NCI-H128 (cell line): ENCODE data around the gene SPCS1.

Experiments
- DNase-seq: peaks from one replicate; lab custom pipeline; 2025; ENCODE audit not compliant: unreplicated experiment; lab: John Stamatoyannopoulos, UW

SPCS1 gene

GRCh38 chr3:52694528-52695189 lies 11.2 kb upstream of the SPCS1 start:
- DNase-seq, result no peak

- no peak for DNase-seq
Measured at GRCh38 chr3:52695798-52696671, 9.9 kb upstream of the SPCS1 start.

- no peak for DNase-seq
Measured at GRCh38 chr3:52696830-52697631, 8.9 kb upstream of the SPCS1 start.

GRCh38 chr3:52697632-52697965 lies 8.3 kb upstream of the SPCS1 start:
- no peak for DNase-seq

- no peak for DNase-seq
Measured at GRCh38 chr3:52703341-52703740, 2.6 kb upstream of the SPCS1 start.

GRCh38 chr3:52704611-52705437 lies 1.1 kb upstream of the SPCS1 start:
- DNase-seq, result no peak

- DNase-seq, result no peak
Measured at GRCh38 chr3:52705438-52705687, 543 bp upstream of the SPCS1 start.

- DNase-seq, result no peak
Measured at GRCh38 chr3:52707585-52707984, 1.7 kb downstream of the SPCS1 start.

GRCh38 chr3:52710512-52710911 lies 4.6 kb downstream of the SPCS1 start:
- no peak for DNase-seq

GRCh38 chr3:52712291-52713212 lies 6.6 kb downstream of the SPCS1 start:
- DNase-seq, result no peak

- no peak for DNase-seq
Measured at GRCh38 chr3:52714335-52715302, 8.7 kb downstream of the SPCS1 start.

- DNase-seq, result no peak
Measured at GRCh38 chr3:52715714-52716305, 9.9 kb downstream of the SPCS1 start.

GRCh38 chr3:52719618-52720017 lies 13.7 kb downstream of the SPCS1 start:
- DNase-seq, result no peak

- no peak for DNase-seq
Measured at GRCh38 chr3:52721002-52721729, 15.3 kb downstream of the SPCS1 start.

- DNase-seq, result no peak
Measured at GRCh38 chr3:52721730-52722008, 15.8 kb downstream of the SPCS1 start.

GRCh38 chr3:52722491-52722890 lies 16.6 kb downstream of the SPCS1 start:
- no peak for DNase-seq

- no peak for DNase-seq
Measured at GRCh38 chr3:52723935-52724334, 18.0 kb downstream of the SPCS1 start.

GRCh38 chr3:52724511-52724910 lies 18.6 kb downstream of the SPCS1 start:
- DNase-seq, result no peak
